GM12875 (cell line): ENCODE results near the gene RUNX1.

Experiments used
- H3K4me3 ChIP-seq: one replicate; pipeline ENCODE4 v1.5.1; 2011; ENCODE audit warnings: low read depth, low read length, control low read depth
- TF ChIP-seq, protein P1 (sequence below): IDR thresholded peaks from 2 replicates; pipeline ENCODE4 v1.5.1; 2011; ENCODE audit warnings: low read depth, mild to moderate bottlenecking, control low read depth, inconsistent platforms, low read length, moderate library complexity, borderline replicate concordance; ENCODE audit not compliant: insufficient read depth

The RUNX1 gene

DNA sequence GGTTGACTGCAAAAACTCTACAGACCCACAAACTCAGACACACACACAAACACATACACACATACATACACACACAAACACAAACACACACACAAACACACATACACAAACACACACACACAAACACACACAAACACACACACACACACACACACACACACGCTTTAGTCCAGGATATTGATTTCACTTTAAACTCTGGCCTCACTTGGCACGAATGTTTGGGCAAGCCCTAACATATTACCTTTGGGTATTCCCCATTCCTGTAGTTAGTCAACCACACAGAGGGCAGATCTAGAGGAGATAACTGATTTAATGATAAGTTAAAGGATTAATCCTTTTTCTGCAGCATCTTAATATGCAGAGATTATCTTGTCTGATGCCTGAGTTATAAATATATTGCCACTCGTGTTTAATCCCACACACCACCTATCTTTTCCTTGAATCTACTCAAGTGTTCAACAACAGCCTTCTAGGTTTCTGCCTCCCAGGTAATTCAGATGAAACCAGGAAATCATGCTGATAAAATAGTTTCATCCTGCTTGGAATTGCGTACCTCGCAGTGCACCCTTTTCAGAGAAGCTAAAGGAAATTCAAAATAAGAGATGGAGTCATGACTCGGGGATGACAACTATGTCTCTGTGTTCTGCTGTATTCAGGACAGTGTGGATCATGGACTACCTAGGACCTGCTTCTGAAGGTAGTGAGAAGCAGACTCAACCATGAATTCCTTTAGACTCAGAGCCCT is 14.5 kb upstream of the RUNX1 start:
- TF ChIP-seq, protein P1, sequence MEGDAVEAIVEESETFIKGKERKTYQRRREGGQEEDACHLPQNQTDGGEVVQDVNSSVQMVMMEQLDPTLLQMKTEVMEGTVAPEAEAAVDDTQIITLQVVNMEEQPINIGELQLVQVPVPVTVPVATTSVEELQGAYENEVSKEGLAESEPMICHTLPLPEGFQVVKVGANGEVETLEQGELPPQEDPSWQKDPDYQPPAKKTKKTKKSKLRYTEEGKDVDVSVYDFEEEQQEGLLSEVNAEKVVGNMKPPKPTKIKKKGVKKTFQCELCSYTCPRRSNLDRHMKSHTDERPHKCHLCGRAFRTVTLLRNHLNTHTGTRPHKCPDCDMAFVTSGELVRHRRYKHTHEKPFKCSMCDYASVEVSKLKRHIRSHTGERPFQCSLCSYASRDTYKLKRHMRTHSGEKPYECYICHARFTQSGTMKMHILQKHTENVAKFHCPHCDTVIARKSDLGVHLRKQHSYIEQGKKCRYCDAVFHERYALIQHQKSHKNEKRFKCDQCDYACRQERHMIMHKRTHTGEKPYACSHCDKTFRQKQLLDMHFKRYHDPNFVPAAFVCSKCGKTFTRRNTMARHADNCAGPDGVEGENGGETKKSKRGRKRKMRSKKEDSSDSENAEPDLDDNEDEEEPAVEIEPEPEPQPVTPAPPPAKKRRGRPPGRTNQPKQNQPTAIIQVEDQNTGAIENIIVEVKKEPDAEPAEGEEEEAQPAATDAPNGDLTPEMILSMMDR = no peak
- H3K4me3 ChIP-seq = no peak overlapping the region

- TF ChIP-seq, protein P1 = no peak
- H3K4me3 ChIP-seq = no peak overlapping the region
These were observed 12.9 kb upstream of the RUNX1 start for GRCh38 chr21:35062016-35062415.

DNA sequence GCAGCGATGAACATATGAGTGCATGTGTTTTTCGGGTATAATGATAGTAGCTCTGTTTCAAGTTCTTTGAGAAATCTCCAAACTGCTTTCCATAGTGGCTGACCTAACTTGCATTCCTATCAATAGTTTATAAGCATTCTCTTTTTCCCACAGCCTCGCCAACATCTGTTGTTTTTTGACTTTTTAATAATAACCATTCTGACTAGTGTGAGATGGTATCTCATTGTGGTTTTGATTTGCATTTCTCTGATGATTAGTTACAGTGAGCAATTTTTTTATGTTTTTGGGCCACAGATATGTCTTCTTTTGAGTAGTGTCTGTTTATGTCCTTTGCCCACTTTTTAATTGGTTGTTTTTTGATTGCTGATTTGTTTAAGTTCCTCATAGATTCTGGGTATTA is 10.6 kb upstream of the RUNX1 start:
- TF ChIP-seq, protein P1 = no peak
- no peak overlapping the region for H3K4me3 ChIP-seq

GRCh38 chr21:35058058-35058457 is 9.0 kb upstream of the RUNX1 start:
- TF ChIP-seq, protein P1 = no peak
- H3K4me3 ChIP-seq = no peak overlapping the region

- H3K4me3 ChIP-seq = no peak overlapping the region
- TF ChIP-seq, protein P1 = no peak
These were observed 8.3 kb upstream of the RUNX1 start for GRCh38 chr21:35057428-35057827.

DNA sequence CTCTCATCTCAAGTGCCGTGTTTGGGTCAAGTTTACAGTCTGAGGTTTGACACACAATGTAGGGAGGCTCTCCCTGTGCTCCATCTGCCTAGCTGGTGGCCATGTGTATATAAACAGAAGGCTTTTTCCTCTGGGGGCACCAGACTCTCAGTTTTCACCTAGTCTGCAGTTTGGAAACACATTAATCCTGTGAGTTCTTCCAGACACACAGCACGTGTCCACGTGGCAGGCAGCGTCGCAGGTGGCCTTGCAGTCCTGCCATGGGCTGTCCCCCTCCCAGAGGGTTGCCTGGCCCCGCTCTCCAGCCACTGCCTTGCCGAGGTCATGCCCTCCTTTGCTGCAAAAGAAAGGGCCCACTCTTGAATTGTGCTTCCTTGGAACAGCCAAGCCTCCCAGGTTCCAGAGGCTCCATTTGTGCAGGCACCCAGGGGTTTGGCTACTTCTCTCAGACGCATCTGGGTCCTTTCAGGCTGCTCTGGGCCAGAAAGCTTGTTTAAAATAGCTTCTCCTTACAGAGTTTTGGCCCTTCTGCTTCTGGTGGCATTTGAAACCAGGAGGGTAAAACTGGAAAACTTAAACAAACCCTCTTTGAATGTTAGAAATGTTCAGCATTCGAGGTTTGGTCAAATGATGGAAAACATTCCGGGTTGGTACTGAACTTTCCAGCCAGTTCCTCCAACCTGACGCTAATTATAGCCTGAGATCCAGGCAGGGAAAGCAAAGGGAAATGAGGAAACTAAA is 4.4 kb upstream of the RUNX1 start:
- TF ChIP-seq, protein P1 = no peak
- H3K4me3 ChIP-seq = no peak overlapping the region

DNA sequence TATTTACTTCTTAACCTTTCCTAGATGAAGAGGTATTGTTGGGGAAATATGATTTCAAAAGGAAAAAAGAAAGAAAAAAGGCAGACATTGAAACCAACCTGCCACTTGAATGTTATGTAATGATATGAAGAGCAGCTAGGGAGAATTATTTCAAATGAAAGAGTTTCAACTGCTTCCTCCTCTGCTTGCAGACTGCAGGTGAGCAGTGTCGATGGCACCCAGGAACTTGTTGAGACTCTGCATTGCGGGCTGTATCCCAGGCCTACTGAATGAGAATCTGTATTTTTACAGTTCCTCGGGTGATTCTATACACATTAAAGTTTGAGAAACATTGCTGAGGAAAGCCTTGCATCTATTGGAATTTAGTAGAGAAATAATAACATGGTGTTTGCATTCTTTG is 3.7 kb upstream of the RUNX1 start:
- H3K4me3 ChIP-seq = no peak overlapping the region
- TF ChIP-seq, protein P1 = no peak
